ENCODE measurements around the gene IP6K3.

The IP6K3 gene

GRCh38 chr6:33684428-33684896 is 62.2 kb downstream of the IP6K3 start:
- TF ChIP-seq, protein P1, sequence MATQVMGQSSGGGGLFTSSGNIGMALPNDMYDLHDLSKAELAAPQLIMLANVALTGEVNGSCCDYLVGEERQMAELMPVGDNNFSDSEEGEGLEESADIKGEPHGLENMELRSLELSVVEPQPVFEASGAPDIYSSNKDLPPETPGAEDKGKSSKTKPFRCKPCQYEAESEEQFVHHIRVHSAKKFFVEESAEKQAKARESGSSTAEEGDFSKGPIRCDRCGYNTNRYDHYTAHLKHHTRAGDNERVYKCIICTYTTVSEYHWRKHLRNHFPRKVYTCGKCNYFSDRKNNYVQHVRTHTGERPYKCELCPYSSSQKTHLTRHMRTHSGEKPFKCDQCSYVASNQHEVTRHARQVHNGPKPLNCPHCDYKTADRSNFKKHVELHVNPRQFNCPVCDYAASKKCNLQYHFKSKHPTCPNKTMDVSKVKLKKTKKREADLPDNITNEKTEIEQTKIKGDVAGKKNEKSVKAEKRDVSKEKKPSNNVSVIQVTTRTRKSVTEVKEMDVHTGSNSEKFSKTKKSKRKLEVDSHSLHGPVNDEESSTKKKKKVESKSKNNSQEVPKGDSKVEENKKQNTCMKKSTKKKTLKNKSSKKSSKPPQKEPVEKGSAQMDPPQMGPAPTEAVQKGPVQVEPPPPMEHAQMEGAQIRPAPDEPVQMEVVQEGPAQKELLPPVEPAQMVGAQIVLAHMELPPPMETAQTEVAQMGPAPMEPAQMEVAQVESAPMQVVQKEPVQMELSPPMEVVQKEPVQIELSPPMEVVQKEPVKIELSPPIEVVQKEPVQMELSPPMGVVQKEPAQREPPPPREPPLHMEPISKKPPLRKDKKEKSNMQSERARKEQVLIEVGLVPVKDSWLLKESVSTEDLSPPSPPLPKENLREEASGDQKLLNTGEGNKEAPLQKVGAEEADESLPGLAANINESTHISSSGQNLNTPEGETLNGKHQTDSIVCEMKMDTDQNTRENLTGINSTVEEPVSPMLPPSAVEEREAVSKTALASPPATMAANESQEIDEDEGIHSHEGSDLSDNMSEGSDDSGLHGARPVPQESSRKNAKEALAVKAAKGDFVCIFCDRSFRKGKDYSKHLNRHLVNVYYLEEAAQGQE (IDR thresholded peaks at IDR 0.05; ENCODE audit: insufficient read depth in 1 of 2, low read depth in 2 of 2, low read length in 2 of 2), result no peak

- TF ChIP-seq FOXP2 (optimal IDR thresholded peaks at IDR 0.05; ENCODE audit: borderline replicate concordance, extremely low read depth, extremely low read length, insufficient read depth), result no peak
- TF ChIP-seq, protein P1 (IDR thresholded peaks at IDR 0.05; ENCODE audit: insufficient read depth in 1 of 2, low read depth in 2 of 2, low read length in 2 of 2), result no peak
- TF ChIP-seq POLR2AphosphoS5 (IDR thresholded peaks at IDR 0.05; ENCODE audit: low read depth, low read length), result no peak
- no peak for TF ChIP-seq TAF1 (IDR thresholded peaks at IDR 0.05; ENCODE audit: borderline replicate concordance, insufficient read depth, low read length)
Measured at GRCh38 chr6:33683576-33684427, 62.9 kb downstream of the IP6K3 start.

DNA sequence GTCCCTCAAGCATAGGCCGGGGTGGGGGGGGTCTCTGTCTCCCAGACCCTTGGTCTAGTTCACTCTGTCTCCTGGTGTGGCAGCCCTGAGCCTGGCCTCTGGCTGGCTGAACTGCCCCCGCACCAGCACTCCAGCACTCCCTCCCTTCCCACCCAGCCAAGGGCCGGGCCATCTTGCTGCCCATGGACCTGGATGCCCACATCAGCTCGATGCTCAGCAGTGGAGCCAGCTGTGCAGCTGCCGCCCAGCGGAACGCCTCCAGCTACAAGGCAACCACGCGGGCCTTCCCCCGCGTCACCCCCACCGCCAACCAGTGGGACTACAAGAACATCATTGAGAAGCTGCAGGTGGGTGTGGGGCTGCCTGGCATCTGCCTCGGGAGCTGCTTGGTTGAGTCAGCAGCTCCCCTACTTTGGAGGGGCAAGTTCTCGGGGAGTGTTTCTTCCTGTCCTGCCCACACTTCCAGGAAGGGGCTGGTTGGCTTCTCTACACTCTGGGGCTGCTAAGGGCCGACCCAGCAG is 63.6 kb downstream of the IP6K3 start:
- TF ChIP-seq SIN3A (IDR thresholded peaks at IDR 0.05; ENCODE audit: borderline replicate concordance, insufficient read depth, low read length), result no peak
- no peak for TF ChIP-seq TAF1 (IDR thresholded peaks at IDR 0.05; ENCODE audit: borderline replicate concordance, insufficient read depth, low read length)
- no peak for TF ChIP-seq FOXP2 (optimal IDR thresholded peaks at IDR 0.05; ENCODE audit: borderline replicate concordance, extremely low read depth, extremely low read length, insufficient read depth)
- no peak for TF ChIP-seq POLR2AphosphoS5 (IDR thresholded peaks at IDR 0.05; ENCODE audit: low read depth, low read length)
- TF ChIP-seq, protein P1 (IDR thresholded peaks at IDR 0.05; ENCODE audit: insufficient read depth in 1 of 2, low read depth in 2 of 2, low read length in 2 of 2), result no peak

DNA sequence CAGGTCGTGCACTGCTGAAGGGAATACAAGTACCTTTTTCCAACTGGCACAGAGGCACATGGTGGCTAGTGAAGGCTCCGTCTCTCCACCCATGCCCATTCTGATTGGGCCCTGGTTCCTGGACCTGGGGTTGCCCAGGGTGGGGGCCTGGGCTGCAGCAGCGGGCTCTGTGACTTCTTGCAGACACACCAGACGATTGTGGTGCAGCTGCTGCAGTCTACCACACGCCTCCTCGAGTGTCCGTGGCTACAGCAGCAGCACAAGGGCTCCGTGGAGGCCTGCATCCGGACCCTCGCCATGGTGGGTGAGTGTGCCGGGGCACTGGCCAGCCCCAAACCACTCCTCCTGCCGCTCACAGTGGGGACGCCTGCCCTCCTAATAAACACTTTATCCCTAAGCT is 64.4 kb downstream of the IP6K3 start:
- no peak for TF ChIP-seq POLR2AphosphoS5 (IDR thresholded peaks at IDR 0.05; ENCODE audit: low read depth, low read length)

DNA sequence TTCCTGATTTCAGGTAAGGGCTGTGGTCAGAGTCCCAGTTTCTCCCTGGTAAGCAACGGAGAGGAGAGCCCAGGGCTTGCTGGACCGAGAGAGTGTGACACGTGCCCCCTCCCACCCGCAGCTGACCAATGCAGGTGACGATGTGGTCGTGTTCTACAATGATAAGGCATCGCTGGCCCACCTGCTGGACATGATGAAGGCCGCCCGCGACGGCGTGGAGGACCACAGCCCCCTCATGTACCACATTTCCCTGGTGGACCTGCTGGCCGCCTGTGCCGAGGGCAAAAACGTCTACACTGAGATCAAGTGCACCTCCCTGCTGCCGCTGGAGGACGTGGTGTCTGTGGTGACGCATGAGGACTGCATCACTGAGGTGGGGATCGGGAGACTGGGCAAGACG is 66.9 kb downstream of the IP6K3 start:
- TF ChIP-seq FOXP2 (optimal IDR thresholded peaks at IDR 0.05; ENCODE audit: borderline replicate concordance, extremely low read depth, extremely low read length, insufficient read depth) (no peak), SIN3A (IDR thresholded peaks at IDR 0.05; ENCODE audit: borderline replicate concordance, insufficient read depth, low read length) (no peak), POLR2AphosphoS5 (IDR thresholded peaks at IDR 0.05; ENCODE audit: low read depth, low read length) (no peak), TAF1 (IDR thresholded peaks at IDR 0.05; ENCODE audit: borderline replicate concordance, insufficient read depth, low read length) (no peak)
- TF ChIP-seq, protein P1 (IDR thresholded peaks at IDR 0.05; ENCODE audit: insufficient read depth in 1 of 2, low read depth in 2 of 2, low read length in 2 of 2), result no peak

Data from PFSK-1 (cell line).